Bronchial epithelial cell (primary cell): ENCODE measurements around the gene ACOT7. TPM values are rescaled to one million over a fixed set of nuclear protein-coding genes. Genes with fewer than 3 reads are reported as not detected.

Experiments
- DNase-seq: peaks from one replicate; pipeline ENCODE4 v3.0.0-alpha.2; 2010; ENCODE audit warnings: low read depth
- FAIRE-seq: peaks from 2 replicates; lab custom pipeline; 2011; peaks lifted over from hg19 to GRCh38; lab: Jason Lieb, UNC
- H3K27me3 ChIP-seq: 2 replicates; pipeline ENCODE4 v1.5.1; 2011; ENCODE audit warnings: low read length; ENCODE audit not compliant: control insufficient read depth, insufficient read depth
- H3K36me3 ChIP-seq: 2 replicates; pipeline ENCODE4 v1.5.1; 2011; ENCODE audit warnings: low read length; ENCODE audit not compliant: control insufficient read depth, insufficient read depth
- H3K4me3 ChIP-seq: 2 replicates; pipeline ENCODE4 v1.5.1; 2011; ENCODE audit warnings: mild to moderate bottlenecking, low read depth, low read length, control low read depth
- CTCF ChIP-seq: IDR thresholded peaks from 2 replicates; pipeline ENCODE4 v1.5.1; 2011; ENCODE audit warnings: mild to moderate bottlenecking, moderate library complexity, low read length, control low read depth, inconsistent platforms; ENCODE audit not compliant: insufficient read depth, severe bottlenecking
- total RNA-seq: library from RNA; depleted of rRNA; stranded (reverse); fragments of >200 nt; gene quantifications from 2 replicates; pipeline ENCODE4 v1.2.1, GENCODE V29; 2014

Gene ACOT7
- total RNA-seq, 1 donor from 2014 or later: 89.8 TPM

- FAIRE-seq (peak; percentile 62), DNase-seq (no peak)
- TF ChIP-seq CTCF: peak; percentile 90
- no peak overlapping the region for H3K4me3 ChIP-seq
- H3K27me3 ChIP-seq: no peaks in the 10 kb centered on the region
- H3K36me3 ChIP-seq: peaks cover 5% of the 10 kb centered on the region
Observed at GRCh38 chr1:6347641-6348487, 45.7 kb downstream of the ACOT7 start.

- no peak for FAIRE-seq
- peaks cover 7% of the 10 kb centered on the region for H3K36me3 ChIP-seq
- no peaks in the 10 kb centered on the region for H3K27me3 ChIP-seq
Observed at GRCh38 chr1:6345460-6345859, 48.1 kb downstream of the ACOT7 start.

GRCh38 chr1:6345009-6345408 is 48.6 kb downstream of the ACOT7 start:
- H3K27me3 ChIP-seq: no peaks in the 10 kb centered on the region
- H3K4me3 ChIP-seq: no peak overlapping the region
- no peak for TF ChIP-seq CTCF
- FAIRE-seq: no peak
- no peak for DNase-seq
- H3K36me3 ChIP-seq: peaks cover 7% of the 10 kb centered on the region

More at GRCh38 chr1:6345460-6345859, 48.1 kb downstream of the ACOT7 start:
- TF ChIP-seq CTCF: no peak
- H3K4me3 ChIP-seq: no peak overlapping the region
- no peak for DNase-seq

GRCh38 chr1:6343506-6344405 is 49.8 kb downstream of the ACOT7 start:
- Histone ChIP-seq H3K27me3 (no peaks in the 10 kb centered on the region), H3K4me3 (no peak overlapping the region), H3K36me3 (peaks cover 14% of the 10 kb centered on the region)
- peak; percentile 100 for FAIRE-seq
- peak; percentile 99 for DNase-seq
- peak; percentile 94 for TF ChIP-seq CTCF

- no peaks in the 10 kb centered on the region for H3K27me3 ChIP-seq
- H3K4me3 ChIP-seq: no peak overlapping the region
- H3K36me3 ChIP-seq: peaks cover 17% of the 10 kb centered on the region
- DNase-seq: no peak
- no peak for FAIRE-seq
- TF ChIP-seq CTCF: no peak
Observed at GRCh38 chr1:6342056-6342455, 51.5 kb downstream of the ACOT7 start.
